Mesendoderm (in vitro differentiated cells): ENCODE results near the gene ODAD4.

ENCODE experiments used
- DNase-seq: peaks from one replicate; pipeline ENCODE4 v3.0.0; 2013
- H2AK5ac ChIP-seq: 2 replicates; pipeline ENCODE4 v1.6.1; 2013; ENCODE audit warnings: low read length, inconsistent platforms
- H2BK120ac ChIP-seq: 2 replicates; pipeline ENCODE4 v1.6.1; 2013; ENCODE audit warnings: low read depth, mild to moderate bottlenecking, low read length, moderate library complexity, mixed read lengths
- H2BK15ac ChIP-seq: replicated peaks from 2 replicates; pipeline ENCODE4 v1.6.1; 2013; ENCODE audit warnings: low read depth, mild to moderate bottlenecking, moderate library complexity
- H2BK5ac ChIP-seq: 2 replicates; pipeline ENCODE4 v1.6.1; 2013; ENCODE audit warnings: low read length, inconsistent platforms
- H3K18ac ChIP-seq: 2 replicates; pipeline ENCODE4 v1.6.1; 2013; ENCODE audit warnings: mild to moderate bottlenecking, low read length, mixed read lengths
- H3K23ac ChIP-seq: one replicate; pipeline ENCODE4 v1.6.1; 2013; ENCODE audit warnings: low read length
- H3K27ac ChIP-seq: 2 replicates; pipeline ENCODE4 v1.5.1; 2013; ENCODE audit warnings: low read depth, mild to moderate bottlenecking, inconsistent platforms, low read length, moderate library complexity
- H3K27me3 ChIP-seq: 2 replicates; pipeline ENCODE4 v1.6.1; 2013; ENCODE audit warnings: low read length, control low read depth, mild to moderate bottlenecking, inconsistent platforms; ENCODE audit not compliant: insufficient read depth, poor library complexity
- H3K36me3 ChIP-seq: 2 replicates; pipeline ENCODE4 v1.6.1; 2013; ENCODE audit warnings: low read length, inconsistent platforms; ENCODE audit not compliant: control insufficient read depth, insufficient read depth
- H3K4ac ChIP-seq: one replicate; pipeline ENCODE4 v1.6.1; 2013; ENCODE audit warnings: low read depth, mild to moderate bottlenecking, low read length, moderate library complexity
- H3K4me1 ChIP-seq: 2 replicates; pipeline ENCODE4 v1.6.1; 2013; ENCODE audit warnings: low read depth, low read length, inconsistent platforms; ENCODE audit not compliant: control insufficient read depth
- H3K4me2 ChIP-seq: 2 replicates; pipeline ENCODE4 v1.6.1; 2013; ENCODE audit warnings: low read length
- H3K4me3 ChIP-seq: 2 replicates; pipeline ENCODE4 v1.5.1; 2013; ENCODE audit warnings: mild to moderate bottlenecking, low read length
- H3K56ac ChIP-seq: one replicate; pipeline ENCODE4 v1.6.1; 2013; ENCODE audit warnings: low read length
- H3K79me1 ChIP-seq: 2 replicates; pipeline ENCODE4 v1.6.1; 2013; ENCODE audit warnings: low read length, inconsistent platforms
- H3K79me2 ChIP-seq: 2 replicates; pipeline ENCODE4 v1.6.1; 2013; ENCODE audit warnings: mild to moderate bottlenecking, low read length; ENCODE audit not compliant: control insufficient read depth, insufficient read depth
- H3K9ac ChIP-seq: 2 replicates; pipeline ENCODE4 v1.6.1; 2013; ENCODE audit warnings: low read length, inconsistent platforms
- H4K5ac ChIP-seq: one replicate; pipeline ENCODE4 v1.6.1; 2013; ENCODE audit warnings: low read length
- H4K8ac ChIP-seq: one replicate; pipeline ENCODE4 v1.6.1; 2013; ENCODE audit warnings: low read depth, mild to moderate bottlenecking, control low read depth, low read length, moderate library complexity
- WGBS: extraction: QIAGEN DNeasy Blood & Tissue Kit; methylation state at CpG from one replicate; pipeline ENCODE4 v1.1.7; 2013; ENCODE audit warnings: low lambda C conversion rate, missing lambda C conversion rate; ENCODE audit not compliant: insufficient coverage; ENCODE audit errors: extremely low coverage; 5-methylcytosine and 5-hydroxymethylcytosine counted together

The ODAD4 gene

DNA sequence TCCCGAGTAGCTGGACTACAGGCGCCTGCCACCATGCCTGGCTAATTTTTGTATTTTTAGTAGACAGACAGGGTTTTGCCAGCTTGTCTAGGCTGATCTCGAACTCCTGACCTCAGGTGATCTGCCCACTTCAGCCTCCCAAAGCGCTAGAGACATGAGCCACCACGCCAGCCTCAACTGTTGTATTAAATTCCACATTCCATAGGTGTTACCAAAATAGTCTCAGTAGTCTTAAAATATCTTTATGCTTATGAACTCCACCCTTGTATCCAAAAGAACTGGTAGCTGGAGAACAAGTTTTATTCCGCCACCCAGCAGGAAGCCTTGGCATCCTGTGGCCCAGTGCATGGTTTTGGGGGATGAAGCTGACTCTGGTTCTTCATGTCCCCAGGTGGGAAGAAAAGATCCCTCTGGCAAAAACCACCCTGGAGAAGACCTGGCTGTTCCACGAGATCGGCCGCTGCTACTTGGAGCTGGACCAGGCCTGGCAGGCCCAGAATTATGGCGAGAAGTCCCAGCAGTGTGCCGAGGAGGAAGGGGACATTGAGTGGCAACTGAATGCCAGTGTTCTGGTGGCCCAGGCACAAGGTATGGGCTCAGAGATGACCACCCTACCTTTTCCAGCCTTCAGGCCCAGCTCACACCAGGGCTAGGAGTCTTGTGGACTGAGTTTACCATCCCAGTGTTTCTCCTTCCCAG is 18.5 kb downstream of the ODAD4 start:
- H3K4me1 ChIP-seq = no peaks in the 10 kb centered on the region
- no peak overlapping the region for H3K9ac ChIP-seq
- DNase-seq = no peak
- no peaks in the 10 kb centered on the region for H3K27me3 ChIP-seq
- H3K4me3 ChIP-seq = no peak overlapping the region
- H2BK120ac ChIP-seq = no peak overlapping the region
- H3K79me1 ChIP-seq = no peaks in the 10 kb centered on the region
- no peak overlapping the region for H4K5ac ChIP-seq
- no peak overlapping the region for H2AK5ac ChIP-seq
- WGBS = no CpG with 5 or more reads among the region's 11 CpGs
- no peak overlapping the region for H4K8ac ChIP-seq
- no peak overlapping the region for H3K4ac ChIP-seq
- no peaks in the 10 kb centered on the region for H3K36me3 ChIP-seq
- H2BK5ac ChIP-seq = no peak overlapping the region
- H2BK15ac ChIP-seq = no peak overlapping the region
- no peak overlapping the region for H3K27ac ChIP-seq
- no peak overlapping the region for H3K56ac ChIP-seq
- H3K23ac ChIP-seq = no peak overlapping the region
- H3K4me2 ChIP-seq = no peak overlapping the region
- no peak overlapping the region for H3K18ac ChIP-seq
- no peaks in the 10 kb centered on the region for H3K79me2 ChIP-seq

DNA sequence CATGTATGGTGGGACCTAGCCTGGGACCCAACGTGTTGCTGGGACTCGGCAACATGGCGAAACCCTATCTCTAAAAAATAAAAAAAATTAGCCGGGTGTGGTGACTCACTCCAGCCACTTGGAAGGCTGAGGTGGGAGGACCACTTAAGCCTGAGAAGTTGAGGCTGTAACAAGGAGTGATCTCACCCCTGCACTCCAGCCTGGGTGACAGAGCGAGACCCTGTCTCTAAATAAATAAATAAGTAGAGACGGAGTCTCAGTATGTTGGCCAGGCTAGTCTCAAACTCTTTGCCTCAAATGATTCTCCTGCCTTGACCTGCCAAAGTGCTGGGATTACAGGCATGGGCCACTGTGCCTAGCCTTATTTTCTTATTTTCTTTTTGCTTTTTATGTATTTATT is 26.1 kb downstream of the ODAD4 start:
- H3K4ac ChIP-seq = no peak overlapping the region
- H3K79me2 ChIP-seq = no peaks in the 10 kb centered on the region
- H2BK15ac ChIP-seq = no peak overlapping the region
- no peak overlapping the region for H3K9ac ChIP-seq
- no peaks in the 10 kb centered on the region for H3K79me1 ChIP-seq
- no peak overlapping the region for H3K23ac ChIP-seq
- H2AK5ac ChIP-seq = no peak overlapping the region
- peaks cover 5% of the 10 kb centered on the region for H3K4me1 ChIP-seq
- H2BK120ac ChIP-seq = no peak overlapping the region
- H3K4me2 ChIP-seq = no peak overlapping the region
- H3K27ac ChIP-seq = no peak overlapping the region
- no peak overlapping the region for H2BK5ac ChIP-seq
- no peaks in the 10 kb centered on the region for H3K36me3 ChIP-seq
- no peak overlapping the region for H4K8ac ChIP-seq
- no peak overlapping the region for H3K18ac ChIP-seq
- no peaks in the 10 kb centered on the region for H3K27me3 ChIP-seq
- peak; percentile 41 for DNase-seq
- H4K5ac ChIP-seq = no peak overlapping the region
- no CpG with 5 or more reads among the region's 6 CpGs for whole genome bisulfite sequencing
- no peak overlapping the region for H3K56ac ChIP-seq
- H3K4me3 ChIP-seq = no peak overlapping the region

- DNase-seq = peak; percentile 75
Measured at GRCh38 chr17:41957031-41957868, 26.8 kb downstream of the ODAD4 start.

DNA sequence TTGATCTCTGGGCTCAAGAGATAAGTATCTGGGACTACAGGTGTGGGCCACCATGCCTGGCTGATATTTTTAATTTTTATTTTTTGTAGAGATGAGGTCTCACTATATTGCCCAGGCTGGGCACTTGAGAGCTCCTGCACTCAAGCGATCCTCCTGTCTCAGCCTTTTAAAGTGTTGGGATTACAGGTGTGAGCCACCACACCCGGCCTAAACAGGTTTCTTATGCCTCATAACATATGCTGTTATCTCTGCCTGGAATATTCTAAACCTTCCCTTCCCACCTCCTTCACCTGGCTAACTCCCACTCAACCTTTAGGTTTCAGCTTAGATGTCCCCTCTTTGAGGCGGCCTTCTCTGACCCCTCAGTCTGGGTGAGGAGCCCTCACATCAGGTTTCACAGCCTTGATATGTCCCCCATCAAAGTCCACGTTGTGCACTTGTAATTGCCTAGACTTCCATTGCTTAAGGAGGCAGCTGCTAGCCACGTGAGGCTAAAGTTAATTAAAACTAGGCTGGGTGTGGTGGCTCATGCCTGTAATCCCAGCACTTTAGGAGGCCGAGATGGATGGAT is 27.5 kb downstream of the ODAD4 start:
- no peaks in the 10 kb centered on the region for H3K79me1 ChIP-seq
- H4K8ac ChIP-seq = no peak overlapping the region
- peak overlapping the region; percentile 40 for H3K18ac ChIP-seq
- no peaks in the 10 kb centered on the region for H3K36me3 ChIP-seq
- H3K4ac ChIP-seq = no peak overlapping the region
- peak overlapping the region; percentile 70 for H3K27ac ChIP-seq
- peak overlapping the region; percentile 37 for H3K56ac ChIP-seq
- no peak overlapping the region for H3K4me3 ChIP-seq
- H3K4me2 ChIP-seq = no peak overlapping the region
- H2BK120ac ChIP-seq = no peak overlapping the region
- H2BK15ac ChIP-seq = no peak overlapping the region
- no peak overlapping the region for H3K9ac ChIP-seq
- no peak for DNase-seq
- no peaks in the 10 kb centered on the region for H3K27me3 ChIP-seq
- no peak overlapping the region for H3K23ac ChIP-seq
- peak overlapping the region; percentile 50 for H2BK5ac ChIP-seq
- H3K4me1 ChIP-seq = peaks cover 5% of the 10 kb centered on the region
- WGBS = no CpG with 5 or more reads among the region's 6 CpGs
- no peak overlapping the region for H2AK5ac ChIP-seq
- H4K5ac ChIP-seq = no peak overlapping the region
- no peaks in the 10 kb centered on the region for H3K79me2 ChIP-seq

More at GRCh38 chr17:41957031-41957868, 26.8 kb downstream of the ODAD4 start:
- no peak overlapping the region for H4K5ac ChIP-seq
- no peak overlapping the region for H3K4me3 ChIP-seq
- peak overlapping the region; percentile 70 for H3K27ac ChIP-seq
- H3K4me2 ChIP-seq = no peak overlapping the region
- no peak overlapping the region for H3K4ac ChIP-seq
- H3K18ac ChIP-seq = peak overlapping the region; percentile 3
- no peaks in the 10 kb centered on the region for H3K36me3 ChIP-seq
- H4K8ac ChIP-seq = no peak overlapping the region
- H3K79me1 ChIP-seq = no peaks in the 10 kb centered on the region
- no peak overlapping the region for H2BK5ac ChIP-seq
- H2AK5ac ChIP-seq = no peak overlapping the region
- no CpG with 5 or more reads among the region's 11 CpGs for WGBS
- peak overlapping the region; percentile 17 for H3K56ac ChIP-seq
- H3K9ac ChIP-seq = no peak overlapping the region
- no peak overlapping the region for H3K23ac ChIP-seq
- no peak overlapping the region for H2BK120ac ChIP-seq
- peaks cover 5% of the 10 kb centered on the region for H3K4me1 ChIP-seq
- no peak overlapping the region for H2BK15ac ChIP-seq
- H3K27me3 ChIP-seq = no peaks in the 10 kb centered on the region
- no peaks in the 10 kb centered on the region for H3K79me2 ChIP-seq

DNA sequence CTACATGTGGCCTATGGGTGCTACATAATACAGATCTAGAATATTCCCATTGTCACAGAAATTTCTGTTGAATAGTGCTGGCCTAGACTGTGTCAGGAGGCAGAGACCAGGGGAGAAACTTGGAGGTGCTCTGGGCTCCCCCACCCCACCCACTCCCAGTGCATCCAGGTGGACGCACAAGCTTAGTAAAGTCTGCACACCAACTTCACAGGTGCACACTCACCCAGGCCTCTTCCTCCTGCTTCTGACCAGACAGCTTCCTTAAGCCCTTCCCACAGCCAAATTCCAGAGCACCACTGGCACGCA is 28.6 kb downstream of the ODAD4 start:
- Histone ChIP-seq H2BK15ac (no peak overlapping the region), H4K5ac (no peak overlapping the region), H3K23ac (no peak overlapping the region), H4K8ac (no peak overlapping the region), H3K4ac (no peak overlapping the region), H3K4me3 (no peak overlapping the region), H3K56ac (no peak overlapping the region), H2BK120ac (no peak overlapping the region), H3K4me2 (no peak overlapping the region), H3K79me2 (no peaks in the 10 kb centered on the region), H3K18ac (no peak overlapping the region), H3K4me1 (peaks cover 5% of the 10 kb centered on the region), H3K9ac (no peak overlapping the region), H2AK5ac (no peak overlapping the region), H3K27ac (no peak overlapping the region), H3K27me3 (no peaks in the 10 kb centered on the region), H3K79me1 (no peaks in the 10 kb centered on the region), H3K36me3 (no peaks in the 10 kb centered on the region), H2BK5ac (no peak overlapping the region)
- no CpG with 5 or more reads among the region's 2 CpGs for WGBS
- DNase-seq = no peak
